GM19372 (cell line): ENCODE results near the gene DAND5.

Experiments used
- ATAC-seq: cut with Tn5 transposase; IDR thresholded peaks from one replicate; pipeline ENCODE4 v1.9.1; 2021; ENCODE audit warnings: mild to moderate bottlenecking, low read depth, moderate library complexity; ENCODE audit not compliant: unreplicated experiment

DAND5 gene

GRCh38 chr19:13019332-13019731 lies 50.0 kb downstream of the DAND5 start:
- ATAC-seq = no peak

- ATAC-seq = no peak
Measured at GRCh38 chr19:13020002-13020414, 50.6 kb downstream of the DAND5 start.

- ATAC-seq = no peak
Measured at GRCh38 chr19:13022111-13022858, 52.9 kb downstream of the DAND5 start.

GRCh38 chr19:13022859-13023636 lies 53.7 kb downstream of the DAND5 start:
- ATAC-seq = no peak

- ATAC-seq = no peak
Measured at GRCh38 chr19:13023656-13024055, 54.3 kb downstream of the DAND5 start.
